SK-N-DZ (cell line): ENCODE results near the gene ITGB1. TPM values are rescaled to one million over a fixed set of nuclear protein-coding genes. Genes with fewer than 3 reads are reported as not detected.
A peak's percentile ranks its signal among the peaks of the same experiment; 100 is the strongest.
"Not testable (repeated sequence)": the region's sequence is repeated elsewhere in the genome, so short reads cannot be mapped to it uniquely, and the experiment has no call there.

Experiments used
- DNase-seq: peaks from one replicate; pipeline ENCODE4 v3.0.0-alpha.2; 2015; ENCODE audit warnings: low spot score
- polyA plus RNA-seq, 2 experiments: library from polyadenylated mRNA; depleted of rRNA; stranded (reverse); fragments of >200 nt; gene quantifications; 2 replicates each; pipeline ENCODE4 v1.2.3, GENCODE V29; 2014

ITGB1 gene
- 200 and 212 TPM in 2 replicates for polyA plus RNA-seq (2014; cell fraction: cytosol; rRNA removed)
- polyA plus RNA-seq (2014; cell fraction: nucleus; rRNA removed): 73.8 and 74.9 TPM in 2 replicates

- peak; percentile 92 for DNase-seq
These were observed at the start of gene ITGB1 for GRCh38 chr10:32958085-32959005. Gene ITGB1 (minus strand): TSS chr10:32958230. CDS start chr10:32935558, 22,672 bp downstream.

- DNase-seq: no peak
These were observed 48.4 kb upstream of the ITGB1 start for GRCh38 chr10:33006342-33006887.

- DNase-seq: peak; percentile 15
These were observed 47.6 kb upstream of the ITGB1 start for GRCh38 chr10:33005322-33006301.

- no peak for DNase-seq
These were observed 44.0 kb upstream of the ITGB1 start for GRCh38 chr10:33001908-33002492.

- not testable (repeated sequence) for DNase-seq
These were observed 40.1 kb upstream of the ITGB1 start for GRCh38 chr10:32998060-32998581.

GRCh38 chr10:32995751-32996150 is 37.7 kb upstream of the ITGB1 start:
- no peak for DNase-seq

- no peak for DNase-seq
These were observed 37.1 kb upstream of the ITGB1 start for GRCh38 chr10:32995066-32995622.

- not testable (repeated sequence) for DNase-seq
These were observed 36.6 kb upstream of the ITGB1 start for GRCh38 chr10:32994632-32995031.

GRCh38 chr10:32992310-32992709 is 34.3 kb upstream of the ITGB1 start:
- DNase-seq: not testable (repeated sequence)

- DNase-seq: no peak
These were observed 32.8 kb upstream of the ITGB1 start for GRCh38 chr10:32990811-32991210.

GRCh38 chr10:32988604-32989003 is 30.6 kb upstream of the ITGB1 start:
- DNase-seq: no peak

- no peak for DNase-seq
These were observed 29.1 kb upstream of the ITGB1 start for GRCh38 chr10:32987172-32987571.

GRCh38 chr10:32985775-32986350 is 27.8 kb upstream of the ITGB1 start:
- DNase-seq: no peak

GRCh38 chr10:32985341-32985764 is 27.3 kb upstream of the ITGB1 start:
- no peak for DNase-seq

GRCh38 chr10:32984003-32984600 is 26.1 kb upstream of the ITGB1 start:
- no peak for DNase-seq

- DNase-seq: no peak
These were observed 25.2 kb upstream of the ITGB1 start for GRCh38 chr10:32982911-32983909.

GRCh38 chr10:32982293-32982709 is 24.3 kb upstream of the ITGB1 start:
- no peak for DNase-seq

- DNase-seq: no peak
These were observed 23.7 kb upstream of the ITGB1 start for GRCh38 chr10:32981760-32982159.
